ENCODE results near the gene HOGA1.
"Not testable (repeated sequence)": the region's sequence is repeated elsewhere in the genome, so short reads cannot be mapped to it uniquely, and the experiment has no call there.

Gene HOGA1

GRCh38 chr10:97640868-97641811 is 57.0 kb downstream of the HOGA1 start:
- H3K9me3 Mint-ChIP-seq: no peaks in the 10 kb centered on the region
- peak overlapping the region; percentile 97 for H3K4me3 Mint-ChIP-seq
- H3K27me3 Mint-ChIP-seq: no peaks in the 10 kb centered on the region
- H3K27ac Mint-ChIP-seq: peak overlapping the region; percentile 89
- peaks cover 26% of the 10 kb centered on the region for H3K4me1 Mint-ChIP-seq
- H3K36me3 Mint-ChIP-seq: peaks cover 3% of the 10 kb centered on the region

GRCh38 chr10:97642471-97643159 is 58.4 kb downstream of the HOGA1 start:
- Mint-ChIP-seq H3K4me3 (peak overlapping the region; percentile 79), H3K4me1 (peaks cover 26% of the 10 kb centered on the region), H3K27ac (peak overlapping the region; percentile 27)
- H3K36me3 Mint-ChIP-seq, H3K9me3 Mint-ChIP-seq, H3K27me3 Mint-ChIP-seq: not testable (repeated sequence)

- Mint-ChIP-seq H3K4me3 (peak overlapping the region; percentile 79), H3K36me3 (peaks cover 3% of the 10 kb centered on the region), H3K27me3 (no peaks in the 10 kb centered on the region), H3K4me1 (peaks cover 27% of the 10 kb centered on the region), H3K9me3 (no peaks in the 10 kb centered on the region), H3K27ac (peak overlapping the region; percentile 24)
Observed at GRCh38 chr10:97643441-97643985, 59.3 kb downstream of the HOGA1 start.

GRCh38 chr10:97644936-97645335 is 60.7 kb downstream of the HOGA1 start:
- Mint-ChIP-seq H3K27ac (no peak overlapping the region), H3K27me3 (no peaks in the 10 kb centered on the region), H3K4me1 (peaks cover 36% of the 10 kb centered on the region), H3K4me3 (no peak overlapping the region), H3K36me3 (peaks cover 3% of the 10 kb centered on the region), H3K9me3 (no peaks in the 10 kb centered on the region)

DNA sequence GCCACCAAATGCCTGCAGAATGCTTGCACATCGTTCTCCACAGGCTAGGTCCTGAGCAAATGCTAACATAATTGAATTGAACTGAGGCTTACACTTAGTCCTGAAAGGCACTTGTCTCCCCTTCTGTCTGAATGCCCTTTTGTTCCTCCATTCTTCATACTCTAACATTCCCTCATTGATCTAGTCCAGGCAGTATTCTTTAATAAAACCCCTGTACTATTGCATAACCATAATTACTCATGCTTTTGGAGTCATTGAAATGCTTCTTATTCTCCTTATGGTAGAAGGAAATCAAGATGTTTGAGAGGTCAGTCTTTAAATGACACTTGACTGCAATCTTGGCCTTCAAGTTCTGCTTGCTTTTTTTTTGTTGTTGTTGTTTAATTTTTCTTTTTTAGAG is 63.4 kb downstream of the HOGA1 start:
- Mint-ChIP-seq H3K27me3 (no peaks in the 10 kb centered on the region), H3K4me3 (no peak overlapping the region), H3K4me1 (peaks cover 21% of the 10 kb centered on the region), H3K27ac (no peak overlapping the region), H3K9me3 (no peaks in the 10 kb centered on the region), H3K36me3 (peaks cover 3% of the 10 kb centered on the region)

- Mint-ChIP-seq H3K27ac (peak overlapping the region; percentile 25), H3K9me3 (no peaks in the 10 kb centered on the region), H3K4me1 (peaks cover 11% of the 10 kb centered on the region), H3K4me3 (peak overlapping the region; percentile 27), H3K36me3 (peaks cover 7% of the 10 kb centered on the region), H3K27me3 (no peaks in the 10 kb centered on the region)
Observed at GRCh38 chr10:97648562-97649404, 64.6 kb downstream of the HOGA1 start.

- H3K4me3 Mint-ChIP-seq: peak overlapping the region; percentile 27
- not testable (repeated sequence) for H3K27ac Mint-ChIP-seq
Observed at GRCh38 chr10:97649405-97649750, 65.2 kb downstream of the HOGA1 start.

GRCh38 chr10:97650726-97651125 is 66.5 kb downstream of the HOGA1 start:
- peaks cover 11% of the 10 kb centered on the region for H3K4me1 Mint-ChIP-seq
- peaks cover 12% of the 10 kb centered on the region for H3K36me3 Mint-ChIP-seq
- no peak overlapping the region for H3K4me3 Mint-ChIP-seq
- H3K27ac Mint-ChIP-seq: no peak overlapping the region
- no peaks in the 10 kb centered on the region for H3K27me3 Mint-ChIP-seq
- no peaks in the 10 kb centered on the region for H3K9me3 Mint-ChIP-seq

More at GRCh38 chr10:97649405-97649750, 65.2 kb downstream of the HOGA1 start:
- peaks cover 11% of the 10 kb centered on the region for H3K4me1 Mint-ChIP-seq
- H3K36me3 Mint-ChIP-seq, H3K27me3 Mint-ChIP-seq, H3K9me3 Mint-ChIP-seq: not testable (repeated sequence)

GRCh38 chr10:97651773-97652172 is 67.6 kb downstream of the HOGA1 start:
- H3K27ac Mint-ChIP-seq: no peak overlapping the region
- H3K36me3 Mint-ChIP-seq: peaks cover 13% of the 10 kb centered on the region
- H3K4me1 Mint-ChIP-seq: peaks cover 11% of the 10 kb centered on the region
- H3K9me3 Mint-ChIP-seq: no peaks in the 10 kb centered on the region
- no peaks in the 10 kb centered on the region for H3K27me3 Mint-ChIP-seq
- no peak overlapping the region for H3K4me3 Mint-ChIP-seq

GRCh38 chr10:97656777-97657176 is 72.6 kb downstream of the HOGA1 start:
- Mint-ChIP-seq H3K27ac (no peak overlapping the region), H3K4me1 (no peaks in the 10 kb centered on the region), H3K4me3 (no peak overlapping the region), H3K9me3 (no peaks in the 10 kb centered on the region), H3K27me3 (no peaks in the 10 kb centered on the region), H3K36me3 (peaks cover 20% of the 10 kb centered on the region)

DNA sequence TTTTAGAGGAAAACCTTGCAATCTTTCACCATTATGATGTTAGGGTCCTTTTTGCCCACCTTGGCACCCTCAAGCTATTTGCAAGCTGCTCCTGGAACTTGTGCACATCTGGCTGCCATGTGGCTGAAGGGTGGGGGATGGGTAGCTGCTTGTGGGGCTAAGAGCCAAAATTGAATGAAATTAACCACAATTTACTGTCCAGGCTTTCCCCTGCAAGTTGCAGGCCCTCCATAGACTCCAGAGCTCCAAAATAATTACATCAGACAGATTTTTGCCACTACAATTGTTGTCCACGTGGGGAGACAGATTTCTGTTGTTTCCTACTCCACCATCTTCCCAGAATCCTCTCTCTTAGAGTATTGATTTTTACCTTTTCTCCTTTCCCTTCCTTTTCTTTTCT is 75.4 kb downstream of the HOGA1 start:
- Mint-ChIP-seq H3K36me3 (peaks cover 16% of the 10 kb centered on the region), H3K4me3 (no peak overlapping the region), H3K4me1 (no peaks in the 10 kb centered on the region), H3K9me3 (no peaks in the 10 kb centered on the region), H3K27ac (no peak overlapping the region), H3K27me3 (no peaks in the 10 kb centered on the region)
